ENCODE results near the gene WASF3.
A peak's percentile ranks its signal among the peaks of the same experiment; 100 is the strongest.

Gene WASF3

DNA sequence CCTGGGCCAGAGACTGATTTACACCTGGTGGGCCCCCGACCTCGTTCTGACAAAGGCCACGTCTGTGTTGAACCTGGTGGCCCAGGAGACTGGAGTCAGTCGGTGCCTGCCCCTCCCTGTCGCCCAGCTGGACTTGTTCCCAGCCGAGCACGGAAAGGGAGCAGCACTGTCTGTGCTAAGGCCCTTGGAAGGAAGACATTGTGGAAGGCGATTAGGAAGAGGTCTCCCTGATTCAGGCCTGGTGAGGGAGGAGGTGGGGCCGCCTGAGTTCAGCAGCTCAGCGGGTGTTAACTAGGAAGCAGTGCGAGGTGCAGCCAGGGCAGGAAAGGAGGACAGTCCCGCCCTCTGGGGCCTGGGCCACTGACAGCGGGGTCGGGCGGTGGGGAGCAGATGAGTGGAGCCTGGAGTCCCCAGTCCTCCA is 138.4 kb downstream of the WASF3 start:
- Histone ChIP-seq H3K9ac (ENCODE audit: low read length) (no peak overlapping the region), H3K9me3 (ENCODE audit: control insufficient read depth, insufficient read depth, low read depth, low read length) (0 out of 2 replicates have a peak, but pooled peaks cover 2% of the 10 kb centered on the region), H3K27me3 (ENCODE audit: control insufficient read depth, insufficient read depth, low read length) (0 out of 2 replicates have a peak, but pooled peaks cover 4% of the 10 kb centered on the region), H3K36me3 (ENCODE audit: control insufficient read depth, insufficient read depth, low read length) (no peaks in the 10 kb centered on the region), H3K4me1 (ENCODE audit: control insufficient read depth, insufficient read depth, low read length) (peaks cover 20% of the 10 kb centered on the region), H3K4me3 (ENCODE audit: low read depth, low read length) (no peak overlapping the region), H3K27ac (ENCODE audit: low read depth, low read length) (no peak overlapping the region)

DNA sequence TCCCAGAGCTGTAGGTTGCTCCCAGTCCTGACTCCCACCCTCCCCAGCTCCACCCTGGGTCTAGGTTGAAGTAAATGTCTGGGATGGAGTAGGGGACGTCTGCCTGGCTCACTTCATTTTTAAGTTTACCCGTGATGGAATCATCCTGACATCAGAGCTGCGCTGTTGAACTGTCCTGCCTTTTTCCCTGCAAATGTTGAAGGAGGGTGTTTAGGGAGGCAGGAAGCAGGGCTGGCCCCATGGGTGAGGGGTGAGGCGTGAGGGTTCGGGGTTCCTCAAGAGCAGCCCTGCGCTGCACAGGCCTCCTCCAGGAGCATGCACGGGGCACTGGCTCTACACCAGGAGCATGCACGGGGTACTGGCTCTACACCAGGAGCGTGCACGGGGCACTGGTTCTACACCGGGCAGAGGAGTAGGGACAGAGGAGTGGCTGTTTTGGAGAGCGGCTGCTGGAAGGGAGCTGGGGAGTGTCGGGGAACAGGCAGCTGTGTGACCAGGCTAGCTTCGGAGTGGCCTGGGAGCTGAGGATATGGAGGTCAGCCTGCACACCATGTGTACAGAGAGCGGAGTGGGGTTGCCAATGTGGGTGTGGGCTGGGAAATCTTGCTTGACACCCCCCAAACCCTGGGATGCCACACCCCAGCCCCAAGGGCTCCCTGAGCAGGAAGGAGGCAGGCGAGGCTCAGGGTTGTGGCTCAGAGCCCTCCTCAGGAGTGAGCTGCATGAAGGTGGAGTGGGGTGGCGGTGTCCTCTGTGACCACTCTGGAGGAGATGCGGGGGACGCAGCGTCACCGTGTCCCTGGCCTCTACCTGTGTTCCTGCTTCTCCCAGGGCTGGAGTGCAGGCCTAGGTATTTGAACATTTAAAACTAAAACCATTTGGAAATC is 139.8 kb downstream of the WASF3 start:
- Histone ChIP-seq H3K36me3 (ENCODE audit: control insufficient read depth, insufficient read depth, low read length) (no peaks in the 10 kb centered on the region), H3K4me1 (ENCODE audit: control insufficient read depth, insufficient read depth, low read length) (peaks cover 20% of the 10 kb centered on the region), H3K9me3 (ENCODE audit: control insufficient read depth, insufficient read depth, low read depth, low read length) (0 out of 2 replicates have a peak, but pooled peaks cover 2% of the 10 kb centered on the region), H3K27ac (ENCODE audit: low read depth, low read length) (no peak overlapping the region), H3K27me3 (ENCODE audit: control insufficient read depth, insufficient read depth, low read length) (0 out of 2 replicates have a peak, but pooled peaks cover 4% of the 10 kb centered on the region), H3K4me3 (ENCODE audit: low read depth, low read length) (no peak overlapping the region), H3K9ac (ENCODE audit: low read length) (no peak overlapping the region)

DNA sequence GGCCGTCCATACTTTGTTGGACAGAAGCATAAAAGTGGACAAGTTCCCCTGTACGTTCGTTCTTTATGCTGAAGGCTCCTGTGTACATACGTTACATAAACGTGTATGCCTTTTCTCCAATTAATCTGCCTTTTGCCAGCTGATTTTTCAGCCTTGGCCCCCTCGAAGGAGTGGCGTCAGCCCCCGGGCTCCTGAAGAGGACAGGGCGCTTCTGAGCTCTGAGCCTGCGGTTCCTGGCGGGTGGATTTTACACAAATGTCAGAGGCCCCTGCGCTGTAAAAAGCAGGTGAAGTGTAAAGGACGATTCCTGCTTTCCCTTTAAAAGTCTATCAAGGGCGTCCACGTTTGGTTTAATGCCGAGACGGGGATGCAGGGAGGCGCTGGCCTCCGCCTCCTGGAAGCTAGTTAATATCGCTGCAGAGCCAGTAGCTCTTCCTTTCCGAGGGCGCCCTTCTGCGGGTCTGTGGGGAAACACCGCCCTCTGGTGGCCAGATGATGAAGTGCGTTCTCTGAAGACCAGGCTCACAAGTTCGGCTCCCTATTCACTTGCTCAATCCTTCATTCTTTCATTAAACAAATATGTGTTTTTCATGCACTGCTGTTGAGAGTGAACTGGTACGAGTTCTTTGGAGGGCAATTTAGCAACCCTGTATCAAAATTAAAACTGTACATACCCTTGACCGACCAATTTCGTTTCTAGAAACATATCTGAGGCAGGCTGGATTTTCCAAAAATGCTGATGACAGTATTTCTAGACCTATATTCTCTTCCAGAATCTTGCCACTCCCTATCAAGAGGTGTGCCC is 141.1 kb downstream of the WASF3 start:
- H3K36me3 ChIP-seq (ENCODE audit: control insufficient read depth, insufficient read depth, low read length), result no peaks in the 10 kb centered on the region
- 0 out of 2 replicates have a peak, but pooled peaks cover 4% of the 10 kb centered on the region for H3K27me3 ChIP-seq (ENCODE audit: control insufficient read depth, insufficient read depth, low read length)
- H3K9me3 ChIP-seq (ENCODE audit: control insufficient read depth, insufficient read depth, low read depth, low read length), result 0 out of 2 replicates have a peak, but pooled peaks cover 2% of the 10 kb centered on the region
- no peak overlapping the region for H3K27ac ChIP-seq (ENCODE audit: low read depth, low read length)
- H3K9ac ChIP-seq (ENCODE audit: low read length), result no peak overlapping the region
- peaks cover 20% of the 10 kb centered on the region for H3K4me1 ChIP-seq (ENCODE audit: control insufficient read depth, insufficient read depth, low read length)
- H3K4me3 ChIP-seq (ENCODE audit: low read depth, low read length), result peak overlapping the region; percentile 37; the same call in 1 of the 2 replicates

DNA sequence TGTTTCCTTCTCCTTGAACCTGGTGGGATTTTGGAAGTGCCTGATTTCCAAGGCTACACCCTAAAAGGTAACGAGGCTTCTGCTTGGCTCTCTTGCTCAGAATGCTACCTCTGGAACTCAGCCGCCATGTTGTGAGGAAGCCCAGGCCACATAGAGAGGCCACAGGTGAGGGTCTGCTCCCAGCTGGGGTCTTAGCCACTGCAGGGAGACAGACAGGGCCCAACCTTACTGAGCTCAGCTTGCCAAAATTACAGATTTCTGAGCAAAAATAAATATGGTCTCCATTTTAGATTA is 141.7 kb downstream of the WASF3 start:
- Histone ChIP-seq H3K27ac (ENCODE audit: low read depth, low read length) (no peak overlapping the region), H3K27me3 (ENCODE audit: control insufficient read depth, insufficient read depth, low read length) (0 out of 2 replicates have a peak, but pooled peaks cover 4% of the 10 kb centered on the region), H3K9me3 (ENCODE audit: control insufficient read depth, insufficient read depth, low read depth, low read length) (0 out of 2 replicates have a peak, but pooled peaks cover 2% of the 10 kb centered on the region), H3K4me3 (ENCODE audit: low read depth, low read length) (no peak overlapping the region), H3K36me3 (ENCODE audit: control insufficient read depth, insufficient read depth, low read length) (no peaks in the 10 kb centered on the region), H3K9ac (ENCODE audit: low read length) (no peak overlapping the region), H3K4me1 (ENCODE audit: control insufficient read depth, insufficient read depth, low read length) (peaks cover 15% of the 10 kb centered on the region; the same call in 1 of the 2 replicates)

DNA sequence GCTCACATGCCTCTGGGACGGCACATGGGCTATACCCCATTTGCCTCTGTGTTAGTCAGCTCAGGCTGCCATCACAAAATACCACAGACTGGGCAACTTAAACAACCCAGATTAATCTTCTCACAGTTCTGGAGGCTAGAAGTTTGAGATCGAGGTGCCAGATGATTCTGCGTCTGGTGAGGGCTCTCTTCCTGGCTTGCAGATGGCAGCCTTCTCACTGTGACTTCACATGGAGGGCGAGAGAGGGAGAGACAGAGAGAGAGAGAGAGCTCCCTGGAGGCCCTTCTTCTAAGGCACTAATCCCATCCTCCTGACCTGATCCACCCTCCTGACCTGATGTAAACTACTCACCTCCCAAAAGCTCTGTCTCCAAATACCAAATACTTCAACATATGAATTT is 148.1 kb downstream of the WASF3 start:
- peaks cover 8% of the 10 kb centered on the region; the same call in 1 of the 2 replicates for H3K4me1 ChIP-seq (ENCODE audit: control insufficient read depth, insufficient read depth, low read length)
- no peaks in the 10 kb centered on the region for H3K36me3 ChIP-seq (ENCODE audit: control insufficient read depth, insufficient read depth, low read length)
- no peak overlapping the region for H3K4me3 ChIP-seq (ENCODE audit: low read depth, low read length)
- H3K27me3 ChIP-seq (ENCODE audit: control insufficient read depth, insufficient read depth, low read length), result peaks cover 7% of the 10 kb centered on the region; the same call in 1 of the 2 replicates
- no peak overlapping the region for H3K9ac ChIP-seq (ENCODE audit: low read length)
- H3K9me3 ChIP-seq (ENCODE audit: control insufficient read depth, insufficient read depth, low read depth, low read length), result no peaks in the 10 kb centered on the region
- H3K27ac ChIP-seq (ENCODE audit: low read depth, low read length), result no peak overlapping the region

DNA sequence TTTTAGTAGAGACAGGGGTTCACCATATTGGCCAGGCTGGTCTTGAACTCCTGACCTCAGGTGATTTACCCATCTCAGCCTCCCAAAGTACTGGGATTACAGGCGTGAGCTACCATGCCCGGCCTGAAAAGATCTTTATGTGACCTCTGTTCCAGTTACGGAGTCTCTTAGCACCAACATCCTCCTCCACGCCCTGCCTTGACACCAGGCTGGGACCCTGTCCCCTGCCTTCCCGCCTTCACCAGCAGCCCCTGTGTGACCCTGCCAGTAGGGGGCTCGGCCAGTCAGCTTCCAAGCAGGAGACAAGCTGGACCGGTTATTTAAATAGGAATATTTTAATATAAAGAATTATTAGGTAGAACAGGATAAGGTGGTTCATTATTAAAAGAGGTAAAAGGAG is 148.9 kb downstream of the WASF3 start:
- H3K27ac ChIP-seq (ENCODE audit: low read depth, low read length), result no peak overlapping the region
- no peak overlapping the region for H3K9ac ChIP-seq (ENCODE audit: low read length)
- no peaks in the 10 kb centered on the region for H3K9me3 ChIP-seq (ENCODE audit: control insufficient read depth, insufficient read depth, low read depth, low read length)
- H3K4me3 ChIP-seq (ENCODE audit: low read depth, low read length), result no peak overlapping the region
- H3K36me3 ChIP-seq (ENCODE audit: control insufficient read depth, insufficient read depth, low read length), result no peaks in the 10 kb centered on the region
- peaks cover 8% of the 10 kb centered on the region; the same call in 1 of the 2 replicates for H3K4me1 ChIP-seq (ENCODE audit: control insufficient read depth, insufficient read depth, low read length)
- H3K27me3 ChIP-seq (ENCODE audit: control insufficient read depth, insufficient read depth, low read length), result peaks cover 7% of the 10 kb centered on the region; the same call in 1 of the 2 replicates

DNA sequence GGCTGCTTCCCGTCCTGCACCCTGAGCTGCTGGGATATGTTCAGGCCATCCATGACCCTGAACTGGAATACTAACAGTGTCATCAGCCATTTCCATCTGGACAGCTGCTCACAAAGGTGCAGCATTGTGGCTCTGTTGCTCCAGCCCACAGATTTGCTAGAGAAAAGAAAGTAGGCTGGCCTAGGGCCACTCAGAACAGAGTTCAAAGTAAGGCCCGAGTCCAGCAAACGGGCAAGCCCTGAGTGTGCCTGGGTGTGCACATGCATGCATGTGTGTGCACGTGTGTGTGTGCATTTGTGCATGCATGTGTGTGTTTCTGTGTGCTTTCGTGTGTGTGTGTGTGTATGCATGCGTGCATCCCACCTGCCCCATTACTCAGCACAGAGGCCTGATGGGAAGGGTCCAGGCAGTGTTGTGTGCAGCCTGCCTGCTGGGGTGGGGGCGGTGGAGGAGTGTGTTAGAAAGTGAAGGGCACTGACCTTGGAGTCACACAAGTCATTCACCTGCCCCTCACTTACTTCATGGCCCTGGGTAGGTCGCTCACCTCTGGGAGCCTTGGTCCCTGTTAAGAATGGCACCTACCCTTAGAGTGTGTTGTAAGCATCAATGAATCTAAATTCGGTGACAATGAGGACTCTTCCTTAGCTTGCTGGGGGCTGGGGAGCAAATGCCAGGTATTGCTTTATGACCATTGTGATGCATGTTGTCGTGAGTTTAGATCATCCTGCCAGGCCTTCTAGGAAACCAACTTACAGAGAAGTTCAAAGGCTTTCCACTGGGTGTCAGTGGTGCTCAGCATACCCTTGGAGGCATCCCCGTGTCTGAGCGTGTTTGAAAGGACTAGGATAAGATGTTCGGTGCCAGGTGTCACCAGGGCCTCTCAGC is 149.9 kb downstream of the WASF3 start:
- Histone ChIP-seq H3K9ac (ENCODE audit: low read length) (no peak overlapping the region), H3K36me3 (ENCODE audit: control insufficient read depth, insufficient read depth, low read length) (no peaks in the 10 kb centered on the region), H3K4me3 (ENCODE audit: low read depth, low read length) (no peak overlapping the region), H3K9me3 (ENCODE audit: control insufficient read depth, insufficient read depth, low read depth, low read length) (peaks cover 4% of the 10 kb centered on the region), H3K4me1 (ENCODE audit: control insufficient read depth, insufficient read depth, low read length) (peaks cover 8% of the 10 kb centered on the region; the same call in 1 of the 2 replicates), H3K27me3 (ENCODE audit: control insufficient read depth, insufficient read depth, low read length) (peaks cover 7% of the 10 kb centered on the region; the same call in 1 of the 2 replicates), H3K27ac (ENCODE audit: low read depth, low read length) (no peak overlapping the region)

DNA sequence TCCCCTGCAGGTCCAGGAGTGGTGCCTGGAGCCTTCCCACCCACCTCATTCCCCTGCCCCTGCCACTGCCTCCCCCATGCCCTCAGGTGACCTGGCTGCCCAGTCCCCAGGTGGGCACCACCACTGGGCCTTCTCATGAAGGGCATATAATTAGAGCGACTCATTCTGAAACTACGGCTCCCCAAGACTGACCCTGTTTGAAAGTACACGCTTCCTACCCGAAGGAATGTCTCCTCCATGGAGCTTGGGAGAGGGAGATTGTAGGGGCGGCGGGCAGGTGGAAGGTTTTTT is 150.5 kb downstream of the WASF3 start:
- H3K9ac ChIP-seq (ENCODE audit: low read length), result no peak overlapping the region
- no peaks in the 10 kb centered on the region for H3K36me3 ChIP-seq (ENCODE audit: control insufficient read depth, insufficient read depth, low read length)
- peaks cover 7% of the 10 kb centered on the region; the same call in 1 of the 2 replicates for H3K27me3 ChIP-seq (ENCODE audit: control insufficient read depth, insufficient read depth, low read length)
- H3K9me3 ChIP-seq (ENCODE audit: control insufficient read depth, insufficient read depth, low read depth, low read length), result peaks cover 8% of the 10 kb centered on the region
- H3K4me1 ChIP-seq (ENCODE audit: control insufficient read depth, insufficient read depth, low read length), result peaks cover 8% of the 10 kb centered on the region; the same call in 1 of the 2 replicates
- H3K27ac ChIP-seq (ENCODE audit: low read depth, low read length), result no peak overlapping the region
- no peak overlapping the region for H3K4me3 ChIP-seq (ENCODE audit: low read depth, low read length)

DNA sequence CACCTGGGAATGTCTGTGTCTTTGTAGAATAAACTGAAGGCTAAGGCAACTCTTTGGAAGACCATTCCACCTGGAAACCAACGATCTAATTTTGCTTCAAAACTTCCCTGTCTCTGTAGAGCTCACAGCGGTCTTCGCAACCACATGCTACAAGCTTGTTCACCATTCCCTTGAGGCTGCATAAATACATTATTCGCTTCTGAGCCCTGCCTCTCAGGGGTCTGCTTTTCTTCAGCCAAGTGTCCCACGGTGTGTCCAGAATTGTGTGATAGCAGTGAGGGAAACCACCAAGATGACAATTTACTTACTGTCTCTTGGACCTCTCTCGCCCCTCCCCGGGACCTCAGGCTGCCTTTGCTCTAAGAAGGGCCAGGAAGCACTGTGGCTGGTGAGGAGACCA is 152.0 kb downstream of the WASF3 start:
- Histone ChIP-seq H3K27me3 (ENCODE audit: control insufficient read depth, insufficient read depth, low read length) (peaks cover 7% of the 10 kb centered on the region; the same call in 1 of the 2 replicates), H3K9ac (ENCODE audit: low read length) (no peak overlapping the region), H3K36me3 (ENCODE audit: control insufficient read depth, insufficient read depth, low read length) (no peaks in the 10 kb centered on the region), H3K4me1 (ENCODE audit: control insufficient read depth, insufficient read depth, low read length) (peaks cover 8% of the 10 kb centered on the region; the same call in 1 of the 2 replicates), H3K4me3 (ENCODE audit: low read depth, low read length) (no peak overlapping the region), H3K9me3 (ENCODE audit: control insufficient read depth, insufficient read depth, low read depth, low read length) (peaks cover 9% of the 10 kb centered on the region), H3K27ac (ENCODE audit: low read depth, low read length) (no peak overlapping the region)

DNA sequence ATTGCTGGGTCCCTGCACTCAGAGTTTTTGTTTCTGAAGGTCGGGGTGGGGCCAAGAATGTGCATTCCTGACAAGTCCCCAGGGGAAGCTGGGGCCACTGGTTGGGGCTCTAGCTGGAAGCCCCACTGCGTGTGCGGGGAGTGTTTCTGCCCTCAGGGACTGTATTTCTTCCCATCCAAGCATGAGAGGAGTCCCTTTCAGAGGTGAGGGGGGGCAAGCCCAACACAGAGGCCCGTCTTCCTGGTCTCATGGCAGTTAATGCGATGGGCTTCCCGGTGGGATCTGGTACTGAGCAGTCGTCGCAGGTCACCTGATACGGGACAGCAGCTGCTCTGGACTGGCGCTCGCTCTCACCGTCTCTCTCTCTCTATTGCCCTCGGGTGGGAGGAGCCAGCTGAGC is 152.7 kb downstream of the WASF3 start:
- peak overlapping the region; percentile 29 for H3K4me3 ChIP-seq (ENCODE audit: low read depth, low read length)
- H3K27me3 ChIP-seq (ENCODE audit: control insufficient read depth, insufficient read depth, low read length), result peaks cover 7% of the 10 kb centered on the region; the same call in 1 of the 2 replicates
- no peak overlapping the region for H3K27ac ChIP-seq (ENCODE audit: low read depth, low read length)
- H3K4me1 ChIP-seq (ENCODE audit: control insufficient read depth, insufficient read depth, low read length), result peaks cover 8% of the 10 kb centered on the region; the same call in 1 of the 2 replicates
- no peak overlapping the region for H3K9ac ChIP-seq (ENCODE audit: low read length)
- H3K9me3 ChIP-seq (ENCODE audit: control insufficient read depth, insufficient read depth, low read depth, low read length), result peaks cover 9% of the 10 kb centered on the region
- no peaks in the 10 kb centered on the region for H3K36me3 ChIP-seq (ENCODE audit: control insufficient read depth, insufficient read depth, low read length)
